Activated CD4-positive, alpha-beta memory T cell treated with anti-CD3 and anti-CD28 coated beads for 36 hours (primary cell): ENCODE data around the gene NCOA5. TPM values are rescaled to one million over a fixed set of nuclear protein-coding genes. Genes with fewer than 3 reads are reported as not detected.

Experiments used
- CTCF ChIA-PET: fragments of 350-600 bp; sonication (Branson Sonifier 250); formaldehyde crosslinking; loops from one replicate; lab custom pipeline; 2021; ENCODE audit warnings: antibody characterized with exemption, inconsistent platforms; lab: Charles Lee
- POLR2A ChIA-PET: fragments of 350-600 bp; sonication (Branson Sonifier 250); formaldehyde crosslinking; loops from one replicate; lab custom pipeline; 2021; ENCODE audit warnings: antibody characterized with exemption; lab: Charles Lee
- DNase-seq: peaks from one replicate; pipeline ENCODE4 v3.0.0-alpha.2; 2020
- H3K27ac Mint-ChIP-seq: one replicate; pipeline ENCODE4 v1.8.0; 2021; ENCODE audit warnings: mixed read lengths
- H3K27me3 Mint-ChIP-seq: one replicate; pipeline ENCODE4 v1.8.0; 2021; ENCODE audit warnings: mixed read lengths
- H3K36me3 Mint-ChIP-seq: one replicate; pipeline ENCODE4 v1.8.0; 2021; ENCODE audit warnings: mixed read lengths
- H3K4me1 Mint-ChIP-seq: one replicate; pipeline ENCODE4 v1.8.0; 2021; ENCODE audit warnings: low read depth, mixed read lengths
- H3K4me3 Mint-ChIP-seq: one replicate; pipeline ENCODE4 v1.8.0; 2021; ENCODE audit warnings: mild to moderate bottlenecking, mixed read lengths
- H3K9me3 Mint-ChIP-seq: one replicate; pipeline ENCODE4 v1.8.0; 2021; ENCODE audit warnings: mixed read lengths
- intact Hi-C: fragments of 100-400 bp; cut with micrococcal nuclease; formaldehyde crosslinking; loops from one replicate; pipeline ENCODE4 v1.15.1; 2023
- total RNA-seq, 2 experiments: library from RNA; stranded (reverse); gene quantifications; one replicate each; pipeline ENCODE4 v1.2.3, GENCODE V29; 2021

Gene NCOA5
- total RNA-seq, 2 experiments from 2014 or later, result 13.1 to 13.7 TPM

DNA sequence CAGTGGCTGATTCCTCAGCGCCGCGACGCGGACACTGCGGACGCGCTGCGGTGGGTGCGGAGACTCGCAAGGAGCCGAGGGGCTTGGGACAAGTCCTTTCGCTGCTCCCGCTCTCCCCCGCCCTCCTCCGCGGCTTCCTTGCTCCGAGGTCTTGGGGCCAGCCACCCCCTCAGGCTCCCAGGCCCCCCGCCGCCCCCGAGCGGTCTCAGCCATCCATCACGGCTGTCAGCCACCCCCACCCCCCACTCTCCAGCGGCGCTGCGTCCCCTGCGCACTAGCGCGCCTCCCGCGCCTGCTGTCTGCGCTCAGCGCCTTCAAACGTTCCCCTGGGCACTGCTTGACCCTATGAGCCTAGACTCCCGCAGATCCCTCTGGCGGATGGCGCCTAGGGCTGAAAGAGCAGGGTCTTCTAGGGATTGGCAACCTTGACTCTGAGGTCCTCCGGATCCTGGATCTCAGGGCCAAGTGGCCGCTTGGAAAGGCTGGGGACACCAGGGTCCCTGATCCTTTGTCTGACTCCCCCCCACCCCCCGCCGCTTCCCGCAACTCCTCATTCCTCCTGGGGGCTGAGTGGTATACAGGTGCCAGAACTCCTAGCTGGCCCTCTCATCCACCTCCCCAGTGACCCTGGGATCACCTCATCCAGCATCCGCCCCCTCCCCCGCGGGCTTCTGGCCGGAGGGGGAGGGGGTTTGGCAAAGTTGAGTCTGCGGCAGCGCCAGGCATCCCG, 59.3 kb downstream of the NCOA5 start:
- Mint-ChIP-seq H3K4me3 (no peak overlapping the region), H3K4me1 (no peaks in the 10 kb centered on the region), H3K27ac (no peak overlapping the region), H3K27me3 (peaks cover 51% of the 10 kb centered on the region), H3K9me3 (no peaks in the 10 kb centered on the region), H3K36me3 (no peaks in the 10 kb centered on the region)
- POLR2A ChIA-PET, result no interaction called here
- CTCF ChIA-PET, result interaction anchor here (1.7 to 2.4 kb wide), 2 partner anchors 7 to 17 kb away, joined by 9 to 13 read pairs; no protein-coding TSS in a partner anchor
- no peak for DNase-seq
- intact Hi-C loops, result no loop called here

GRCh38 chr20:46028772-46029371, 60.9 kb downstream of the NCOA5 start, which contains the start of gene SLC12A5:
Gene SLC12A5, plus strand, starts transcription at chr20:46029215. Its CDS starts 130 bp downstream, at chr20:46029345.
- ChIA-PET POLR2A (interaction anchor here (0.6 kb wide), 1 partner anchor 170 kb away, joined by 3 read pairs; no protein-coding TSS in a partner anchor), CTCF (interaction anchor here (0.9 to 1.7 kb wide), 2 partner anchors 15 to 59 kb away, joined by 4 to 9 read pairs; no protein-coding TSS in a partner anchor)
- H3K4me1 Mint-ChIP-seq, result no peaks in the 10 kb centered on the region
- DNase-seq, result no peak
- H3K9me3 Mint-ChIP-seq, result no peaks in the 10 kb centered on the region
- intact Hi-C loops, result no loop called here
- no peak within 1 kb of the TSS for H3K27ac Mint-ChIP-seq
- no peaks in the 10 kb centered on the region for H3K36me3 Mint-ChIP-seq
- H3K4me3 Mint-ChIP-seq, result no peak within 1 kb of the TSS
- peaks cover 51% of the 10 kb centered on the region for H3K27me3 Mint-ChIP-seq

GRCh38 chr20:46028110-46028509, 61.7 kb downstream of the NCOA5 start:
- H3K36me3 Mint-ChIP-seq, result no peaks in the 10 kb centered on the region
- intact Hi-C loops, result no loop called here
- POLR2A ChIA-PET, result interaction anchor here (1.3 kb wide), 1 partner anchor 15 kb away, joined by 3 read pairs; no protein-coding TSS in a partner anchor
- DNase-seq, result no peak
- no peaks in the 10 kb centered on the region for H3K4me1 Mint-ChIP-seq
- H3K9me3 Mint-ChIP-seq, result no peaks in the 10 kb centered on the region
- no peak overlapping the region for H3K4me3 Mint-ChIP-seq
- peaks cover 51% of the 10 kb centered on the region for H3K27me3 Mint-ChIP-seq
- H3K27ac Mint-ChIP-seq, result no peak overlapping the region
- CTCF ChIA-PET, result interaction anchor here (1.2 to 1.6 kb wide), 2 partner anchors 14 to 17 kb away, joined by 5 to 12 read pairs; no protein-coding TSS in a partner anchor

GRCh38 chr20:46027245-46027853, 62.4 kb downstream of the NCOA5 start:
- intact Hi-C loops, result no loop called here
- CTCF ChIA-PET, result interaction anchor here (1.2 to 1.6 kb wide), 2 partner anchors 13 to 16 kb away, joined by 5 to 12 read pairs; no protein-coding TSS in a partner anchor
- peaks cover 45% of the 10 kb centered on the region for H3K27me3 Mint-ChIP-seq
- DNase-seq, result no peak
- H3K4me3 Mint-ChIP-seq, result no peak overlapping the region
- H3K27ac Mint-ChIP-seq, result no peak overlapping the region
- no peaks in the 10 kb centered on the region for H3K36me3 Mint-ChIP-seq
- POLR2A ChIA-PET, result interaction anchor here (1.3 kb wide), 1 partner anchor 14 kb away, joined by 3 read pairs; no protein-coding TSS in a partner anchor
- H3K9me3 Mint-ChIP-seq, result no peaks in the 10 kb centered on the region
- peaks cover 3% of the 10 kb centered on the region for H3K4me1 Mint-ChIP-seq

DNA sequence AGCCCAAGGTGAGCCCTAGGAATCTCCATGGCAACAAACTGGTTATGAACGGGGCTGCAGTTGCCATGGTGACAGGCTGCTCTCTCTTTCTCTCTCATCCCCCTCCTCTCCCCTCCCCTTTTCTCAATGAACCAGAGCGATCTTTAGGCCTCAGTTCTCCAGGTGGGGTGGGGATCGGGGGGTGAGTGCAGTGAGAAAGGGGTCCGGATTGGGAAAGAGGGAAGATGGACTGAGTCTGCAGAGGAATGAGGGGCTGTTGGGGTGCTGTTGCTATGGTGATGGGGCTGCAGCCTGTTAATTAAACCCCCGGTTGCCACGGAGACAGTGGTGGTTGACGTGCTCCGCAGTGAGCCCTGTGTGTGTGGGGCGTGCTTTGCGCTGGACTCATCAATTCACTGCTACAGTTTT, 64.4 kb downstream of the NCOA5 start:
- ChIA-PET POLR2A (no interaction called here), CTCF (interaction anchor here (4.0 kb wide), 1 partner anchor 149 kb away, joined by 49 read pairs; no protein-coding TSS in a partner anchor)
- intact Hi-C loops, result no loop called here
- H3K4me1 Mint-ChIP-seq, result peaks cover 13% of the 10 kb centered on the region
- no peaks in the 10 kb centered on the region for H3K36me3 Mint-ChIP-seq
- H3K27me3 Mint-ChIP-seq, result peaks cover 46% of the 10 kb centered on the region
- H3K4me3 Mint-ChIP-seq, result no peak overlapping the region
- DNase-seq, result no peak
- H3K27ac Mint-ChIP-seq, result no peak overlapping the region
- no peaks in the 10 kb centered on the region for H3K9me3 Mint-ChIP-seq

GRCh38 chr20:46023999-46024398, 65.8 kb downstream of the NCOA5 start:
- no peak for DNase-seq
- no peaks in the 10 kb centered on the region for H3K9me3 Mint-ChIP-seq
- intact Hi-C loops, result loop anchor here (2.0 to 5.0 kb wide), 3 partner anchors 65 to 283 kb away; partner anchors contain the start of genes CDH22 and NCOA5
- H3K36me3 Mint-ChIP-seq, result no peaks in the 10 kb centered on the region
- H3K4me1 Mint-ChIP-seq, result peaks cover 13% of the 10 kb centered on the region
- no peak overlapping the region for H3K4me3 Mint-ChIP-seq
- peaks cover 38% of the 10 kb centered on the region for H3K27me3 Mint-ChIP-seq
- CTCF ChIA-PET, result interaction anchor here (0.6 to 4.0 kb wide), 8 partner anchors 8 to 150 kb away, joined by 3 to 49 read pairs (median 8); partner anchors contain the start of gene MMP9
- POLR2A ChIA-PET, result no interaction called here
- no peak overlapping the region for H3K27ac Mint-ChIP-seq

DNA sequence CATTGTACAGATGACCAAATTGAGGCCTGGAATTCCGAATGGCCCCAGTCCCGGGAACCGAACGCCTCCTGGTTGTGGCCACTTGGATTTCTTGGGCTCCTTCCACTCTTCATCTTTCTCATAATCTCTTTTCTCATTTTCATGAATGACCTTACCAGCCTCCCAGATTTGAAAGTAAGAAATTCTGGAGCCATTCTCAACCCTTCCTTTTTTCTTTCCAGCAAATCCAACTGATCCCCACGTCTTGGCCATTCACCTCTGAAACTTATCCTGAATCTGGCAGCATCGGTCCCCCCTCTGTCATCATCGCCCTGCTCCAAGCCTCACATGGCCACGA, 66.6 kb downstream of the NCOA5 start:
- Mint-ChIP-seq H3K9me3 (no peaks in the 10 kb centered on the region), H3K36me3 (no peaks in the 10 kb centered on the region), H3K27ac (no peak overlapping the region), H3K27me3 (peaks cover 36% of the 10 kb centered on the region), H3K4me3 (no peak overlapping the region), H3K4me1 (peaks cover 13% of the 10 kb centered on the region)
- DNase-seq, result no peak
- ChIA-PET CTCF (interaction anchor here (0.6 to 4.0 kb wide), 29 partner anchors 9 to 558 kb away, joined by 3 to 49 read pairs (median 6); partner anchors contain the start of genes MMP9 and ZNF335), POLR2A (interaction anchor here (0.7 kb wide), 1 partner anchor 335 kb away, joined by 3 read pairs; no protein-coding TSS in a partner anchor)
- intact Hi-C loops, result loop anchor here (2.0 to 5.0 kb wide), 3 partner anchors 66 to 284 kb away; partner anchors contain the start of genes CDH22 and NCOA5

GRCh38 chr20:46022411-46023147, 67.2 kb downstream of the NCOA5 start:
- Mint-ChIP-seq H3K36me3 (no peaks in the 10 kb centered on the region), H3K27me3 (peaks cover 35% of the 10 kb centered on the region), H3K4me3 (peak overlapping the region; percentile 46), H3K9me3 (no peaks in the 10 kb centered on the region), H3K4me1 (peaks cover 13% of the 10 kb centered on the region), H3K27ac (no peak overlapping the region)
- intact Hi-C loops, result loop anchor here (2.0 to 5.0 kb wide), 3 partner anchors 66 to 285 kb away; partner anchors contain the start of genes CDH22 and NCOA5
- DNase-seq, result peak; percentile 80
- CTCF ChIA-PET, result interaction anchor here (0.6 to 4.0 kb wide), 33 partner anchors 9 to 557 kb away, joined by 3 to 49 read pairs (median 4); partner anchors contain the start of genes MMP9 and ZNF335
- POLR2A ChIA-PET, result interaction anchor here (0.7 kb wide), 1 partner anchor 335 kb away, joined by 3 read pairs; no protein-coding TSS in a partner anchor

GRCh38 chr20:46021361-46022359, 68.1 kb downstream of the NCOA5 start:
- peak; percentile 71 for DNase-seq
- Mint-ChIP-seq H3K36me3 (no peaks in the 10 kb centered on the region), H3K27me3 (peaks cover 35% of the 10 kb centered on the region), H3K27ac (no peak overlapping the region), H3K9me3 (no peaks in the 10 kb centered on the region), H3K4me1 (peaks cover 17% of the 10 kb centered on the region), H3K4me3 (peak overlapping the region; percentile 60)
- POLR2A ChIA-PET, result no interaction called here
- CTCF ChIA-PET, result interaction anchor here (0.6 to 4.0 kb wide), 25 partner anchors 9 to 533 kb away, joined by 3 to 49 read pairs (median 6); partner anchors contain the start of gene MMP9
- intact Hi-C loops, result loop anchor here (2.0 to 5.0 kb wide), 3 partner anchors 67 to 286 kb away; partner anchors contain the start of genes CDH22 and NCOA5

GRCh38 chr20:46020555-46020954, 69.2 kb downstream of the NCOA5 start:
- Mint-ChIP-seq H3K9me3 (no peaks in the 10 kb centered on the region), H3K36me3 (no peaks in the 10 kb centered on the region), H3K27me3 (peaks cover 35% of the 10 kb centered on the region), H3K27ac (no peak overlapping the region), H3K4me1 (peaks cover 17% of the 10 kb centered on the region), H3K4me3 (no peak overlapping the region)
- intact Hi-C loops, result loop anchor here (5.0 kb wide), 1 partner anchor 287 kb away; the partner anchor contains the start of gene CDH22
- ChIA-PET CTCF (interaction anchor here (0.7 kb wide), 1 partner anchor 154 kb away, joined by 3 read pairs; no protein-coding TSS in a partner anchor), POLR2A (no interaction called here)
- DNase-seq, result no peak
